Activated T-helper 2 cell treated with anti-CD3 and anti-CD28 coated beads, Interferon-gamma antibody, Interleukin-2, Interleukin-4, amounts not matched to agents 10 μg/mL and 5 μg/mL and 100 μg/mL, durations not matched to agents 14 hours and 24 hours and 36 hours (primary cell): Measurements from ENCODE around the gene SCN5A. TPM values are rescaled to one million over a fixed set of nuclear protein-coding genes. Genes with fewer than 3 reads are reported as not detected.
"Not testable (repeated sequence)": the region's sequence is repeated elsewhere in the genome, so short reads cannot be mapped to it uniquely, and the experiment has no call there.

ENCODE experiments used
- DNase-seq: peaks from one replicate; pipeline ENCODE4 v3.0.0; 2021; ENCODE audit warnings: low spot score
- H3K27ac Mint-ChIP-seq: one replicate; pipeline ENCODE4 v1.8.0; 2021; ENCODE audit warnings: mixed read lengths
- H3K27me3 Mint-ChIP-seq: one replicate; pipeline ENCODE4 v1.8.0; 2021; ENCODE audit warnings: low read depth, mixed read lengths
- H3K36me3 Mint-ChIP-seq: one replicate; pipeline ENCODE4 v1.8.0; 2021; ENCODE audit warnings: low read depth, mixed read lengths
- H3K4me1 Mint-ChIP-seq: one replicate; pipeline ENCODE4 v1.8.0; 2021; ENCODE audit warnings: low read depth, mixed read lengths
- H3K4me3 Mint-ChIP-seq: one replicate; pipeline ENCODE4 v1.8.0; 2021; ENCODE audit warnings: low read depth, mild to moderate bottlenecking, moderate library complexity, mixed read lengths
- H3K9me3 Mint-ChIP-seq: one replicate; pipeline ENCODE4 v1.8.0; 2021; ENCODE audit warnings: mixed read lengths
- intact Hi-C: fragments of 100-400 bp; cut with micrococcal nuclease; formaldehyde crosslinking; loops from one replicate; pipeline ENCODE4 v1.15.1; 2023
- total RNA-seq: library from RNA; stranded (reverse); gene quantifications from 2 replicates; pipeline ENCODE4 v1.2.3, GENCODE V29; 2022

The SCN5A gene
- total RNA-seq, 1 donor from 2014 or later, result not detected

- no peak overlapping the region for H3K4me3 Mint-ChIP-seq
- H3K4me1 Mint-ChIP-seq, result no peaks in the 10 kb centered on the region
Measured at GRCh38 chr3:38576526-38577370, 72.7 kb downstream of the SCN5A start.

DNA sequence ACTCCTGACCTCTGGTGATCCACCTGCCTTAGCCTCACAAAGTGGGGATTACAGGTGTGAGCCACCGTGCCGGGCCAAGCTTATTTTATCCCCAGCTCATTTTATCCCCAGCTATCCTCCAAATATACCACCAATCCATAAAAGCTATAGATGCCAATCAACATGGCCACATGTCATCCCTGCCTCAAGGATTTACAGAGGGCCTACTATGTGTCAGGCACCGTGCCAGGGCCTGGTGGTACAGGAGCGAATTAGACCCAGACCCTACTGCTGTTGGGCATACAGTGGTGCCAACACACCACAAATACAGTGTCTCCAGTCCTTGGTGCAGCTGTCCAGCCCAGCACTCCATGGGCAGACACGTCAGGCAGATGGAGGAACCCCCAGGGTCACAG is 73.4 kb downstream of the SCN5A start:
- no peaks in the 10 kb centered on the region for H3K4me1 Mint-ChIP-seq
- H3K27me3 Mint-ChIP-seq, result no peaks in the 10 kb centered on the region
- intact Hi-C loops, result no loop called here
- DNase-seq, result no peak
- no peak overlapping the region for H3K27ac Mint-ChIP-seq
- no peak overlapping the region for H3K4me3 Mint-ChIP-seq
- H3K9me3 Mint-ChIP-seq, result no peaks in the 10 kb centered on the region
- no peaks in the 10 kb centered on the region for H3K36me3 Mint-ChIP-seq

More at GRCh38 chr3:38576526-38577370, 72.7 kb downstream of the SCN5A start:
- DNase-seq, result no peak
- no peaks in the 10 kb centered on the region for H3K27me3 Mint-ChIP-seq
- H3K27ac Mint-ChIP-seq, result no peak overlapping the region
- intact Hi-C loops, result no loop called here
- no peaks in the 10 kb centered on the region for H3K36me3 Mint-ChIP-seq
- no peaks in the 10 kb centered on the region for H3K9me3 Mint-ChIP-seq

DNA sequence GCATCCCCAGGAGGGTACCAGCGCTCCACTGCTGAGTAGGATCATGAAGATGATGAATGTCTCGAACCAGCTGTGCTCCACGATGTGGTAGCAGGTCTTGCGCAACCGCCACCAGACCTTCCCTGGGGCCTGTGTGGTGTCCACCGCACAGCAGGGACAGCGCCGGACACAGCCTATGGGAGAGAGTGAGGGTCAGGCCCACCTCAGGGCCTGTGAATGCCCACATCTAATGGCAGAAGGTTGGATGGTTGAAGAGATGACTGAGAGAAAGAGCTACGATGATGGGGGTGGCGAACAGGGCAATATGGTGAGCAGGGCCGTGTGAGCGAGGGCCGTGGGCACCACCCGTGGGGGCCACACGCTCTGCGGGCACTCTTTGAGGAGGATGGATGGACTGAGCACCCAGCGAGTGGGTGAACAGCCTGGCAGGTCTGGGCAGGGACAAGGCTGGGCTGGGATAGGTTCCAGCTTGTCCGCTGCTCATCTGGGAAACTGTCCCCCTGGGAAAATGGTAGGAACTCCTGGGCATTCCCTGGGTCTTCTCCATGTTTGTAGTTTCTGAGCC is 74.1 kb downstream of the SCN5A start:
- Mint-ChIP-seq H3K27me3 (no peaks in the 10 kb centered on the region), H3K9me3 (no peaks in the 10 kb centered on the region), H3K36me3 (no peaks in the 10 kb centered on the region), H3K27ac (no peak overlapping the region), H3K4me1 (no peaks in the 10 kb centered on the region), H3K4me3 (no peak overlapping the region)
- intact Hi-C loops, result no loop called here
- DNase-seq, result no peak

DNA sequence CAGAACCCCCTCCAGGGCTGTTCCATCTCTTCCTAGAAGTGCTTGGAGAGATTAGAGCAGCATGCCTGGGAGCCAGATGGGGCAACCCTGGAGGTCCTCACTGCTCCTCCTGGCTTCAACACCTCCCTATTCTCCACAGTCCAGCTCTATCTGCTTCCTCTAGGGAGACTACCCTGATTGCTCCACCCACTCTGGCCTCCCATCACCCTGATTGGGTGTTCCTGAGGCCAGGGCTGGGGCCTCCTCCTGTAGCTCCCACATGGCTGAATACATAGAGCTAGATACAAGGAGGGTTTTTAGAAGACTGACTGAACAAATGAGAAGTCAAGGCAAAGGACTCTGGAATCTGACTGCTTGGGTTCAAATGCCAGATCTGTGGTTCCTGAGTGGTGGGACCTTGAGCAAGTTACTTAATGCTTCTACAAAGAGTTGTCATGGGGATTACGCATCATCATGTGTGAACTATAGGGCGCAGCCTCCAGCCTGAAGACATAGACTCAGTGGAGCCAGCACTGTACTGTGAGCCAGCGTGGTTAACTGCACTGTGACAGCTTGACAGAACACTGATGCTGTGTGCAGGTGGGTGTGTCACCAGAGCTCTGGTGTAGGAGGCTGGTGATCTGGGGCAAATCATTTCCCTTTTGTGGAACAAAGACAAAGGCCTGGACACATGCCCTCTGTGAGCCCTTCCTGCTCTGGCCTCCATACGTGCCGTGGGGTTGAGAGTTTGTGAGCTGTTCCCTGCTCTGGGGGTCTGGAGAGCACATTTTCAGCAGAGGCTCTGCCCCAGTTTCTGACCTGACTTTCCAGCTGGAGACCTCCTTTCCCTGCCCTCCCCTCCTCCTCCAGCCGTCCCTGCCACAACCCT is 74.8 kb downstream of the SCN5A start:
- no peaks in the 10 kb centered on the region for H3K36me3 Mint-ChIP-seq
- H3K27ac Mint-ChIP-seq, result no peak overlapping the region
- H3K4me3 Mint-ChIP-seq, result no peak overlapping the region
- no peaks in the 10 kb centered on the region for H3K4me1 Mint-ChIP-seq
- DNase-seq, result no peak
- H3K27me3 Mint-ChIP-seq, result no peaks in the 10 kb centered on the region
- intact Hi-C loops, result no loop called here
- no peaks in the 10 kb centered on the region for H3K9me3 Mint-ChIP-seq

- Mint-ChIP-seq H3K27me3 (no peaks in the 10 kb centered on the region), H3K9me3 (no peaks in the 10 kb centered on the region), H3K4me3 (no peak overlapping the region), H3K4me1 (no peaks in the 10 kb centered on the region), H3K27ac (no peak overlapping the region), H3K36me3 (no peaks in the 10 kb centered on the region)
- no peak for DNase-seq
- intact Hi-C loops, result no loop called here
Measured at GRCh38 chr3:38573556-38573955, 75.9 kb downstream of the SCN5A start.

DNA sequence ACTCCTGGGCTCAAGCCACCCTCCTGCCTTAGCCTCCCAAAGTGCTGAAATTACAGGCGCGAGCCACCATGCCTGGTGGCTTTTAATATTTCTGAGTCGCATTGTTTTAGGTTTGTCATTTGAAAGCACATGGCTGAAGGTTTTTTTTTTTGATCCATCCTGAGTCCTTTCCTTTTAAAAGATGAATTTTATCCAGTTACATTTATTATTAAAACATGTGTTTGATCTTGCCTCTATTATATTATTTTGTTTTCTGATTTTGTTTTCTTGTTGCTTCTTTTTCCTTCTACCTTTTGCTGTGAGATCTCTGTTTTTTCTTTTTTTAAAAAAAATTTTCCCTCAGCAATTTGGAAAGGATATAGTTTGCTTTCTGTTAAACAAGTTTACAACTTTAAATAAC is 76.4 kb downstream of the SCN5A start:
- Mint-ChIP-seq H3K27me3 (no peaks in the 10 kb centered on the region), H3K4me1 (no peaks in the 10 kb centered on the region), H3K27ac (no peak overlapping the region), H3K36me3 (no peaks in the 10 kb centered on the region), H3K4me3 (no peak overlapping the region), H3K9me3 (no peaks in the 10 kb centered on the region)
- DNase-seq, result no peak
- intact Hi-C loops, result no loop called here

DNA sequence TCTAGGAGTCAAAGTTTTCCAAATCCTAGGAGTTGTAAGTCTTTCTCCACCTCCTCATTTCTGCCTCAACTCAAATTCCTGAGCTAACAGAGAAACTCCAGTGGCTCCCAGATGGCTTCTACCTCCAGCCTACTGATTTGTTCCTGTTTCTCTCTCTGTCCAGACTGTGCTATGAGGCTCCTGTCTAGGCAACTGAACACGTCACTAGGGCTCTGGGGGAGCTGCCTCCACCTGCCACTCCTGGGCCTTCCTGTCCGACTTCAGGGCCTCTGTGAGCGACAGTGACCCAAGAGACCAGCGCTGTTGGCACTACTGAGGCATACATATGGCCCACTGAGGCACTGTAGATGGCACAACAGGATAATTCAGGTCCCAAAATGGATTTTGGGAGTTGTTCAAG is 82.0 kb downstream of the SCN5A start:
- Mint-ChIP-seq H3K27me3 (no peaks in the 10 kb centered on the region), H3K36me3 (no peaks in the 10 kb centered on the region), H3K4me3 (no peak overlapping the region), H3K9me3 (no peaks in the 10 kb centered on the region), H3K4me1 (no peaks in the 10 kb centered on the region), H3K27ac (no peak overlapping the region)
- no peak for DNase-seq
- intact Hi-C loops, result no loop called here

GRCh38 chr3:38566794-38567193 is 82.7 kb downstream of the SCN5A start:
- H3K36me3 Mint-ChIP-seq, intact Hi-C loops, H3K4me1 Mint-ChIP-seq, DNase-seq, H3K27ac Mint-ChIP-seq, H3K4me3 Mint-ChIP-seq, H3K9me3 Mint-ChIP-seq, H3K27me3 Mint-ChIP-seq: not testable (repeated sequence)

DNA sequence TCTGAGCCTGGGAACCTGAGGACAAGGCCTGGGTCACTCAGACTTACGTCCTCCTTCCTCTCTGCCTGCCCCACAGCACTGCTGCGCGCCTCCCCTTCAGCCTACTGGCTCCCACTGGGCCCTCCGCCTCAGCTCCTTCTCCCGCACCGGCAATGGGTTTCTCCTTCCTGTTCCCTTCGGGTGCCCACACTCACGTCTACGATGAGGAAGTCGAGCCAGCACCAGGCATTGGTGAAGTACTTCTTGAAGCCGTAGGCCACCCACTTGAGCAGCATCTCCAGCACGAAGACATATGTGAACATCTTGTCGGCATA is 83.3 kb downstream of the SCN5A start:
- H3K4me1 Mint-ChIP-seq, result no peaks in the 10 kb centered on the region
- intact Hi-C loops, result no loop called here
- H3K4me3 Mint-ChIP-seq, result no peak overlapping the region
- no peaks in the 10 kb centered on the region for H3K9me3 Mint-ChIP-seq
- H3K27me3 Mint-ChIP-seq, result no peaks in the 10 kb centered on the region
- no peak for DNase-seq
- H3K27ac Mint-ChIP-seq, result no peak overlapping the region
- no peaks in the 10 kb centered on the region for H3K36me3 Mint-ChIP-seq

GRCh38 chr3:38565339-38566214 is 83.9 kb downstream of the SCN5A start:
- Mint-ChIP-seq H3K27ac (no peak overlapping the region), H3K9me3 (no peaks in the 10 kb centered on the region), H3K4me1 (no peaks in the 10 kb centered on the region), H3K36me3 (no peaks in the 10 kb centered on the region), H3K4me3 (no peak overlapping the region), H3K27me3 (no peaks in the 10 kb centered on the region)
- intact Hi-C loops, result no loop called here
- no peak for DNase-seq

DNA sequence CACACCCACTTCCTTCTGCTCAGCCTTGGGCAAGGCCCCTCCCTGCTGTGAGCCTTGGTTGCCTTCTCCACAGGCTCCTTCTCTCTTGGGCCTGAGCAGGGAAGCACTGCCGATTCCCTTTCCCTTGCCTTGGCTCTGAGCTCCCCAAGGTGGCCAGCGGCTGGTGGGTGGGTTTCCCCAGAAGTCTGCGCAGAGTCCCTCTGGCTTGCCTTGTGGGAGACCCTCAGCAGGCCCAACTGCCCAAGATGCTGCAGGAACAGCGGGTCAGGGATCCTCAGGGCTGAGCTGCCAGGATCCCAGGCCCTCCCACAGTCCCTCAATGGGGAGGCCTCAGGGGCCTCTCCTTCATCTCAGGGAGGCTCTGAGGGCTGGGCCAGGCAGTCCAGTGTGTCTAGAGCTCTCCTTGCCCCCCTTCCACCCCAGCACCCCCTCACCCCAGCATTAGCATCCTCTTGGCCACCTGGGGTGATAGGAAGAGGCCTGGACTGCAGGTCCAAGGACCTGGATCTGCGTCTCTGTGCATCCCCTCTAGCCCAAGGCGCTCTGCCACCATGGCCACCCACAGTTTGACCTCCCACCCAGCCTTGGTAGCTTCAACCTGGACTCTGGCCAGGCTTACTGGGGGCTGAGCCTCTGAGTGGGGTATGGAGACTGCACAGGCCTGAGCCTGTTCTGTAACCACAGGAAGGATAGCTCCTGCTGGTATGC is 84.7 kb downstream of the SCN5A start:
- H3K36me3 Mint-ChIP-seq, result no peaks in the 10 kb centered on the region
- H3K27me3 Mint-ChIP-seq, result no peaks in the 10 kb centered on the region
- intact Hi-C loops, result no loop called here
- no peaks in the 10 kb centered on the region for H3K9me3 Mint-ChIP-seq
- DNase-seq, result no peak
- H3K4me3 Mint-ChIP-seq, result no peak overlapping the region
- H3K27ac Mint-ChIP-seq, result no peak overlapping the region
- H3K4me1 Mint-ChIP-seq, result no peaks in the 10 kb centered on the region

- intact Hi-C loops, result no loop called here
Measured at GRCh38 chr3:38563886-38564270, 85.6 kb downstream of the SCN5A start.

More at GRCh38 chr3:38563886-38564270, 85.6 kb downstream of the SCN5A start:
- Mint-ChIP-seq H3K4me1 (no peaks in the 10 kb centered on the region), H3K9me3 (no peaks in the 10 kb centered on the region), H3K27me3 (no peaks in the 10 kb centered on the region), H3K36me3 (no peaks in the 10 kb centered on the region), H3K27ac (no peak overlapping the region), H3K4me3 (no peak overlapping the region)
- DNase-seq, result no peak
